ENCODE data around the gene HCRTR1. TPM values are rescaled to one million over a fixed set of nuclear protein-coding genes. Genes with fewer than 3 reads are reported as not detected.

HCRTR1 gene
- total RNA-seq, 4 donors from 2014 or later = 1.6 TPM; not detected in 3

- ATAC-seq (ENCODE audit: low FRiP score) (no peak), DNase-seq (ENCODE audit: low spot score) (no peak)
- no peak for TF ChIP-seq CTCF (IDR thresholded peaks at IDR 0.05)
Observed at GRCh38 chr1:31571340-31572295, 45.9 kb upstream of the HCRTR1 start.

- TF ChIP-seq CTCF (IDR thresholded peaks at IDR 0.05) = no peak
- DNase-seq (ENCODE audit: low spot score) = no peak
- no peak for ATAC-seq (ENCODE audit: low FRiP score)
Observed at GRCh38 chr1:31572323-31573104, 45.0 kb upstream of the HCRTR1 start.

GRCh38 chr1:31573261-31573660 is 44.2 kb upstream of the HCRTR1 start:
- DNase-seq (ENCODE audit: low spot score) (no peak), ATAC-seq (ENCODE audit: low FRiP score) (no peak)
- no peak for TF ChIP-seq CTCF (IDR thresholded peaks at IDR 0.05)

- DNase-seq (ENCODE audit: low spot score) (no peak), ATAC-seq (ENCODE audit: low FRiP score) (no peak)
- TF ChIP-seq CTCF (IDR thresholded peaks at IDR 0.05) = no peak
Observed at GRCh38 chr1:31574749-31575368, 42.6 kb upstream of the HCRTR1 start.

GRCh38 chr1:31575369-31576140 is 41.9 kb upstream of the HCRTR1 start:
- ATAC-seq (ENCODE audit: low FRiP score) (no peak), DNase-seq (ENCODE audit: low spot score) (no peak)

More at GRCh38 chr1:31575369-31576140, 41.9 kb upstream of the HCRTR1 start:
- no peak for TF ChIP-seq CTCF (IDR thresholded peaks at IDR 0.05)

Data from omental fat pad (tissue), 4 donors.